Vagina (tissue), 2 donors: ENCODE results near the gene RBFOX1. TPM values are rescaled to one million over a fixed set of nuclear protein-coding genes. Genes with fewer than 3 reads are reported as not detected.

ENCODE experiments used
- DNase-seq, 2 donors: peaks; one replicate each; pipeline ENCODE4 v3.0.0-alpha.2; 2017; ENCODE audit errors: extremely low spot score in 2 of 2
- H3K27ac ChIP-seq: fragments of 200-600 bp; sonication (generic); one replicate; pipeline ENCODE4 v1.5.1; 2019
- H3K27me3 ChIP-seq: fragments of 200-600 bp; sonication (generic); one replicate; pipeline ENCODE4 v1.5.1; 2019
- H3K36me3 ChIP-seq, 2 donors: fragments of 200-600 bp; sonication (generic); one replicate each; pipeline ENCODE4 v1.5.1; 2017 to 2019
- H3K4me1 ChIP-seq: fragments of 200-600 bp; sonication (generic); one replicate; pipeline ENCODE4 v1.5.1; 2019
- H3K4me3 ChIP-seq, 2 donors: fragments of 200-600 bp; sonication (generic); 1 replicate in 1 of 2; 2 replicates in 1 of 2; pipeline ENCODE4 v1.5.1; 2016 to 2019
- H3K9me3 ChIP-seq: fragments of 200-600 bp; sonication (generic); one replicate; pipeline ENCODE4 v1.5.1; 2019
- POLR2A ChIP-seq, 2 donors: fragments of 450-650 bp; IDR thresholded peaks; one replicate each; pipeline ENCODE4 v1.6.1; 2017; ENCODE audit warnings: antibody characterized with exemption in 2 of 2, mild to moderate bottlenecking in 2 of 2, moderate library complexity in 2 of 2
- POLR2AphosphoS5 ChIP-seq, 2 donors: sonication (generic); formaldehyde crosslinking; IDR thresholded peaks; one replicate each; pipeline ENCODE4 v1.9.0; 2017; ENCODE audit warnings: antibody characterized with exemption in 2 of 2, mild to moderate bottlenecking in 2 of 2, low read depth in 1 of 2; ENCODE audit not compliant: insufficient read depth in 1 of 2
- intact Hi-C: fragments of 100-400 bp; cut with DNase I; formaldehyde crosslinking; loops from one replicate; pipeline ENCODE4 v1.15.1; 2023
- small RNA-seq: library from RNA; depleted of rRNA; stranded (forward); fragments of <200 nt; gene quantifications from one replicate; pipeline ENCODE3, GENCODE V24; 2016
- total RNA-seq: library from RNA; depleted of rRNA; stranded (reverse); fragments of >200 nt; gene quantifications from one replicate; pipeline ENCODE4 v1.2.3, GENCODE V29; 2016
- TF ChIP-seq, protein P1 (sequence below), 3 experiments: fragments of 450-650 bp in 2 of 3; fragments of 200-600 bp in 1 of 3; sonication (generic) in 1 of 3; IDR thresholded peaks; one replicate each; pipeline ENCODE4 v1.5.1; 2017 to 2019; ENCODE audit warnings: antibody characterized with exemption in 3 of 3, mild to moderate bottlenecking in 2 of 3, moderate library complexity in 2 of 3

RBFOX1 gene
- total RNA-seq, 1 donor from 2014 or later, result 6.6 TPM

- Histone ChIP-seq H3K4me3 (no peak overlapping the region), H3K9me3 (no peaks in the 10 kb centered on the region), H3K4me1 (peaks cover 28% of the 10 kb centered on the region), H3K27ac (no peak overlapping the region), H3K27me3 (no peaks in the 10 kb centered on the region), H3K36me3 (no peaks in the 10 kb centered on the region)
- intact Hi-C loops, result no loop called here
- no peak for DNase-seq
- TF ChIP-seq POLR2A (IDR thresholded peaks at IDR 0.05) (no peak), POLR2AphosphoS5 (IDR thresholded peaks at IDR 0.05; ENCODE audit: insufficient read depth in 1 of 2, low read depth in 1 of 2) (no peak)
- TF ChIP-seq, protein P1, sequence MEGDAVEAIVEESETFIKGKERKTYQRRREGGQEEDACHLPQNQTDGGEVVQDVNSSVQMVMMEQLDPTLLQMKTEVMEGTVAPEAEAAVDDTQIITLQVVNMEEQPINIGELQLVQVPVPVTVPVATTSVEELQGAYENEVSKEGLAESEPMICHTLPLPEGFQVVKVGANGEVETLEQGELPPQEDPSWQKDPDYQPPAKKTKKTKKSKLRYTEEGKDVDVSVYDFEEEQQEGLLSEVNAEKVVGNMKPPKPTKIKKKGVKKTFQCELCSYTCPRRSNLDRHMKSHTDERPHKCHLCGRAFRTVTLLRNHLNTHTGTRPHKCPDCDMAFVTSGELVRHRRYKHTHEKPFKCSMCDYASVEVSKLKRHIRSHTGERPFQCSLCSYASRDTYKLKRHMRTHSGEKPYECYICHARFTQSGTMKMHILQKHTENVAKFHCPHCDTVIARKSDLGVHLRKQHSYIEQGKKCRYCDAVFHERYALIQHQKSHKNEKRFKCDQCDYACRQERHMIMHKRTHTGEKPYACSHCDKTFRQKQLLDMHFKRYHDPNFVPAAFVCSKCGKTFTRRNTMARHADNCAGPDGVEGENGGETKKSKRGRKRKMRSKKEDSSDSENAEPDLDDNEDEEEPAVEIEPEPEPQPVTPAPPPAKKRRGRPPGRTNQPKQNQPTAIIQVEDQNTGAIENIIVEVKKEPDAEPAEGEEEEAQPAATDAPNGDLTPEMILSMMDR (IDR thresholded peaks at IDR 0.05), result no peak
These were observed 414.3 kb downstream of the RBFOX1 start for GRCh38 chr16:7746941-7747340.

- H3K27me3 ChIP-seq, result no peaks in the 10 kb centered on the region
- no peak for TF ChIP-seq POLR2A (IDR thresholded peaks at IDR 0.05)
- peak in 1 of 2 donors; percentile 41 for TF ChIP-seq POLR2AphosphoS5 (IDR thresholded peaks at IDR 0.05; ENCODE audit: insufficient read depth in 1 of 2, low read depth in 1 of 2)
- H3K4me1 ChIP-seq, result peaks cover 28% of the 10 kb centered on the region
- no peak overlapping the region for H3K4me3 ChIP-seq
- H3K36me3 ChIP-seq, result no peaks in the 10 kb centered on the region
- H3K27ac ChIP-seq, result no peak overlapping the region
- DNase-seq, result no peak
- intact Hi-C loops, result no loop called here
- no peaks in the 10 kb centered on the region for H3K9me3 ChIP-seq
These were observed 415.9 kb downstream of the RBFOX1 start for GRCh38 chr16:7748522-7748921.

DNA sequence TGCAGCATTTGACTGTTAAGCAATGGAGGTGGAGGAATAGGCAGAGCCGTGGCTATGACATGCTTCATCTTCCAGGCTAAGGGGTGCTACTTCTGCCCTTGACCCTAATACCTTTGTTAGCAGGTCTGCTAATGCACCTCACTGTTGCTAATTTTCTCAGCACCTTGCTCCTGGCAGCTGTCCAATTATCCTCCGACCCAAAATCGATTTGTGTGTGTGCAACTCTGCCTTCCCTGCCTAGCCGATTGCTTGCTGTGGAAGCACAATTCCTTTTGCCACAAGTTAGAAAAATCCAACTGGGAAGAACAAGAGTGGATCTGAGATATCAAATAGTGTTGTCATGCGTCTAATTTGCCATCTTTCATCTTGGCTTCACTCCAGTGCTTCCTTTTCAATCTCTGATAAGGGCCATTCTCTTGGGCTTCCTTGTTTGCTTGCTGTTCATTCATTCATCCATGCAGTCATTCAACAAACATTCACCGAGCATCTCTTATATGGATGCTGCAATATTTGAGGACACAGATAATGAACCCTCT is 422.8 kb downstream of the RBFOX1 start:
- no peaks in the 10 kb centered on the region for H3K27me3 ChIP-seq
- H3K9me3 ChIP-seq, result no peaks in the 10 kb centered on the region
- H3K36me3 ChIP-seq, result no peaks in the 10 kb centered on the region
- H3K4me1 ChIP-seq, result no peaks in the 10 kb centered on the region
- no peak for DNase-seq
- TF ChIP-seq, protein P1 (IDR thresholded peaks at IDR 0.05), result no peak
- TF ChIP-seq POLR2AphosphoS5 (IDR thresholded peaks at IDR 0.05; ENCODE audit: insufficient read depth in 1 of 2, low read depth in 1 of 2) (no peak), POLR2A (IDR thresholded peaks at IDR 0.05) (no peak)
- intact Hi-C loops, result no loop called here
- H3K27ac ChIP-seq, result no peak overlapping the region
- no peak overlapping the region for H3K4me3 ChIP-seq

Small RNA genes within 50 kb of the gene (small RNA-seq; reads per million reads assigned to genes)
- not detected for gene RF00537
- not detected for gene RF00561
